GM12878 (cell line): ENCODE data around the gene HOXA1. TPM values are rescaled to one million over a fixed set of nuclear protein-coding genes. Genes with fewer than 3 reads are reported as not detected.

Experiments used
- ATAC-seq: fragments of 200-7000 bp; cut with Tn5 transposase; 3 replicates; pipeline ENCODE4 v1.9.1; 2020; ENCODE audit warnings: mild to moderate bottlenecking, moderate library complexity
- BruUV-seq: library from RNA; stranded (reverse); fragments of 400-500 nt; replicated peaks from 2 replicates; lab custom pipeline; 2021; lab: Mats Ljungman, UMichigan
- CTCF ChIA-PET: fragments of 300-600 bp; sonication (Branson Sonifier 250); formaldehyde crosslinking; extraction: SDS; loops from one replicate; lab custom pipeline; 2021; ENCODE audit warnings: inconsistent platforms; lab: Yijun Ruan, JAX
- POLR2A ChIA-PET: fragments of 350-600 bp; formaldehyde crosslinking; extraction: SDS; loops from one replicate; lab custom pipeline; 2021; ENCODE audit warnings: inconsistent platforms; lab: Charles Lee
- RAD21 ChIA-PET: fragments of 300-600 bp; sonication (Branson Sonifier 250); formaldehyde crosslinking; loops from one replicate; lab custom pipeline; 2023; ENCODE audit warnings: antibody characterized with exemption; ENCODE audit not compliant: unreplicated experiment; lab: Charles Lee
- SMC1A ChIA-PET: fragments of 300-600 bp; sonication (Branson Sonifier 250); formaldehyde crosslinking; loops from one replicate; lab custom pipeline; 2023; ENCODE audit not compliant: unreplicated experiment, uncharacterized antibody; lab: Charles Lee
- DNase-seq: peaks from one replicate; pipeline ENCODE4 v3.0.0-alpha.2; 2011; ENCODE audit warnings: low read depth, low spot score
- FAIRE-seq: peaks from 3 replicates; lab custom pipeline; 2011; peaks lifted over from hg19 to GRCh38; lab: Jason Lieb, UNC
- H2AFZ ChIP-seq: 2 replicates; pipeline ENCODE4 v1.6.0; 2011; ENCODE audit warnings: low read depth, low read length, control low read depth; ENCODE audit not compliant: control insufficient read depth
- H3K27ac ChIP-seq: 2 replicates; pipeline ENCODE4 v1.5.1; 2011; ENCODE audit warnings: control low read depth; ENCODE audit not compliant: control insufficient read depth, insufficient read depth
- H3K27me3 ChIP-seq, 2 experiments: replicated peaks in 1 of 2; 2 replicates each; pipeline versions ENCODE4 v1.6.0 to v1.6.1; 2011; ENCODE audit warnings: low read length in 1 of 2; ENCODE audit not compliant: control insufficient read depth in 2 of 2, insufficient read depth in 2 of 2
- H3K36me3 ChIP-seq, 2 experiments: 2 replicates each; pipeline ENCODE4 v1.5.1; 2011; ENCODE audit warnings: low read length in 1 of 2; ENCODE audit not compliant: control insufficient read depth in 2 of 2, insufficient read depth in 2 of 2
- H3K4me1 ChIP-seq: 2 replicates; pipeline ENCODE4 v1.6.1; 2011; ENCODE audit warnings: mild to moderate bottlenecking, low read length, moderate library complexity, mixed read lengths; ENCODE audit not compliant: control insufficient read depth, insufficient read depth
- H3K4me2 ChIP-seq: 2 replicates; pipeline ENCODE4 v1.6.0; 2011; ENCODE audit warnings: control low read depth; ENCODE audit not compliant: control insufficient read depth, insufficient read depth
- H3K4me3 ChIP-seq: fragments of 200-600 bp; sonication (generic); 2 replicates; pipeline ENCODE4 v1.5.1; 2016
- H3K79me2 ChIP-seq: 2 replicates; pipeline ENCODE4 v1.6.0; 2011; ENCODE audit warnings: low read length; ENCODE audit not compliant: control insufficient read depth, insufficient read depth
- H3K9ac ChIP-seq: 2 replicates; pipeline ENCODE4 v1.8.0; 2011; ENCODE audit warnings: low read length, control low read depth, mixed read lengths; ENCODE audit not compliant: control insufficient read depth, insufficient read depth
- H3K9me3 ChIP-seq: replicated peaks from 3 replicates; pipeline ENCODE4 v1.5.1; 2011; ENCODE audit warnings: mild to moderate bottlenecking, low read length; ENCODE audit not compliant: control insufficient read depth, insufficient read depth
- H4K20me1 ChIP-seq: 2 replicates; pipeline ENCODE4 v1.6.0; 2011; ENCODE audit not compliant: control insufficient read depth, insufficient read depth
- DPF2 ChIP-seq: fragments of 450-650 bp; IDR thresholded peaks from 2 replicates; pipeline ENCODE4 v1.6.1; 2017; ENCODE audit warnings: mild to moderate bottlenecking
- GATAD2B ChIP-seq: fragments of 450-650 bp; conservative IDR thresholded peaks from 2 replicates; pipeline ENCODE4 v1.6.1; 2017; ENCODE audit warnings: low read depth, mild to moderate bottlenecking, moderate library complexity
- IKZF1 ChIP-seq: fragments of 450-650 bp; conservative IDR thresholded peaks from 2 replicates; pipeline ENCODE4 v1.6.1; 2017; ENCODE audit warnings: antibody characterized with exemption, mild to moderate bottlenecking
- MTA2 ChIP-seq: fragments of 450-650 bp; IDR thresholded peaks from 2 replicates; pipeline ENCODE4 v1.6.1; 2016; ENCODE audit warnings: low read depth, mild to moderate bottlenecking, moderate library complexity
- POLR2AphosphoS5 ChIP-seq: IDR thresholded peaks from 2 replicates; pipeline ENCODE4 v1.6.1; 2011; ENCODE audit warnings: mild to moderate bottlenecking, low read length, inconsistent platforms
- RBBP5 ChIP-seq: fragments of 200-600 bp; sonication (generic); conservative IDR thresholded peaks from 2 replicates; pipeline ENCODE4 v1.6.1; 2016
- RUNX3 ChIP-seq: IDR thresholded peaks from 2 replicates; pipeline ENCODE4 v1.6.1; 2012; ENCODE audit warnings: low read length, inconsistent platforms
- SMARCA5 ChIP-seq: fragments of 450-650 bp; IDR thresholded peaks from 2 replicates; pipeline ENCODE4 v1.6.1; 2017; ENCODE audit warnings: mild to moderate bottlenecking
- STAT3 ChIP-seq: IDR thresholded peaks from 2 replicates; pipeline ENCODE4 v1.6.1; 2011; ENCODE audit warnings: low read depth, low read length, improper control_type of control experiment
- WGBS: methylation state at CpG from one replicate; pipeline ENCODE4 v1.1.6; 2016; ENCODE audit warnings: low lambda C conversion rate; ENCODE audit not compliant: insufficient replicate concordance, insufficient coverage; ENCODE audit errors: missing lambda C conversion rate; 5-methylcytosine and 5-hydroxymethylcytosine counted together
- in situ Hi-C: fragments of 300-500 bp; cut with MboI; formaldehyde crosslinking; loops from 9 replicates; pipeline ENCODE4 v1.14.3; 2018; ENCODE audit warnings: mixed read lengths
- intact Hi-C: fragments of 100-400 bp; cut with micrococcal nuclease; formaldehyde crosslinking; loops from one replicate; pipeline ENCODE4 v1.14.2; 2022; ENCODE audit not compliant: unreplicated experiment
- polyA plus RNA-seq, 11 experiments: library from polyadenylated mRNA; depleted of rRNA in 4 of 11; unstranded in 6 of 11; stranded (reverse) in 5 of 11; fragments of >200 nt; fragmentation: Nextera tagmentation in 4 of 11; fragmentation: Illumina TruSeq in 1 of 11; extraction: Ambion mirVana in 4 of 11; extraction: Trizol in 1 of 11; gene quantifications; 1 replicate in 1 of 11; 2 replicates in 10 of 11; pipeline versions ENCODE4 v1.2.1 to v1.2.3, GENCODE V29; 2011 to 2016; ENCODE audit warnings: inconsistent platforms in 2 of 11, missing spikeins in 2 of 11, low read depth in 1 of 11
- total RNA-seq, 4 experiments: library from RNA; depleted of rRNA in 3 of 4; stranded (reverse); fragments of >200 nt in 3 of 4; fragmentation: Illumina TruSeq in 1 of 4; extraction: Trizol in 1 of 4; gene quantifications; 2 replicates each; pipeline versions ENCODE4 v1.2.1 to v1.2.3, GENCODE V29; 2013 to 2021
- TF ChIP-seq, protein P1 (sequence below): fragments of 450-650 bp; IDR thresholded peaks from 2 replicates; pipeline ENCODE4 v1.6.1; 2017; ENCODE audit warnings: antibody characterized with exemption, mild to moderate bottlenecking, moderate library complexity
- TF ChIP-seq, protein P2 (sequence below): fragments of 450-650 bp; IDR thresholded peaks from 2 replicates; pipeline ENCODE4 v1.6.1; 2017; ENCODE audit warnings: mild to moderate bottlenecking, moderate library complexity

The HOXA1 gene
- total and polyA plus RNA-seq, 10 of the 15 experiments (the other 5 are each of a cell fraction or from before 2014, with no cell fraction given), result 0.06 to 1.7 (median 0.18) TPM; not detected in 3

DNA sequence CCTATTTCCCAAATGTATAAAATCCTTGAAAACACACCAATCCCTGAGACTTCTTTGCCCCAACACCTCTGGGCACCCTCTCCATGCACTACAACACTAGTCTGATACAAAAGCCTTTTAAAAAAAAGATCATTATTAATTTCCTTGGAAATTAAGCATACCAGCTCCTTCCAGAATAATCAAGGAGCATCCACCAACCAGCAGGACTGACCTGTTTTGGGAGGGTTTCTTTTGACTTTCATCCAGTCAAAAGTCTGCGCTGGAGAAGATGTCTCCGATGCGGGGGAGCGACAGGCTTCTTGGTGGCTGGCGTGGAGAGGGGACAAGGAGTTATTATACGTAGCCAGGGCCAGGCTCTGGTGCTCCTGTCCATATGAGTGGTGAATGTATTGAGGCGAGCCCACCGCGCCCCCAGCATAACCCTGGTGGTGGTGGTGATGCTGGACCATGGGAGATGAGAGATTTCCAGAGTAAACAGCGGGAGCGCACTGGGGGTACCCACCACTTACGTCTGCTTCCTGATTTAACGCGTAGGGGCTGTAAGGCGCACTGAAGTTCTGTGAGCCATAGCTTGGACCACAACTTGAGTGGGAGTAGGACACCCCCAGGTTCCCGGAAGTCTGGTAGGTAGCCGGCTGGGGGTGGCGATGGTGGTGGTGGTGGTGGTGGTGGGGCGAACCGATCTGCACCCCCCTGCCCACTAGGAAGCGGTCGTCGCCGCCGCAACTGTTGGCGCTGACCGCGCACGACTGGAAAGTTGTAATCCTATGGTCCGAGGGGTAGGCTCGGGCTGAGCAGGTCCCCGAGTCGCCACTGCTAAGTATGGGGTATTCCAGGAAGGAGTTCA, 527 bp downstream of the HOXA1 start:
- ATAC-seq (peak; percentile 7), FAIRE-seq (no peak), DNase-seq (no peak)
- H3K36me3 ChIP-seq, result no peaks in the 10 kb centered on the region
- intact Hi-C loops, result no loop called here
- H3K9ac ChIP-seq, result no peak overlapping the region
- BruUV-seq, result TSS peak; percentile 71
- peaks cover 0 to 10% of the 10 kb centered on the region in 2 experiments; a peak in 3 of 4 replicates for H3K27me3 ChIP-seq
- H3K4me3 ChIP-seq, result peak overlapping the region; percentile 92; the same call in 1 of the 2 replicates
- SMC1A ChIA-PET, result interaction anchor here (0.9 to 7.9 kb wide), 4 partner anchors 13 to 745 kb away, joined by 3 to 110 read pairs (median 6); no protein-coding TSS in a partner anchor
- 17% methylated on average over 33 of the region's 33 CpGs for WGBS
- RAD21 ChIA-PET, result interaction anchor here (0.6 to 3.7 kb wide), 7 partner anchors 12 to 229 kb away, joined by 3 to 24 read pairs (median 5); no protein-coding TSS in a partner anchor
- peak overlapping the region; percentile 94 for H3K4me2 ChIP-seq
- in situ Hi-C loops, result no loop called here
- CTCF ChIA-PET, result interaction anchor here (1.1 to 3.4 kb wide), 3 partner anchors 12 to 58 kb away, joined by 3 to 18 read pairs (median 10); no protein-coding TSS in a partner anchor
- no peaks in the 10 kb centered on the region for H3K79me2 ChIP-seq
- POLR2A ChIA-PET, result interaction anchor here (1.1 to 2.5 kb wide), 4 partner anchors 11 to 232 kb away, joined by 5 to 15 read pairs (median 10); partner anchors contain the start of gene SKAP2
- peaks cover 6% of the 10 kb centered on the region for H3K4me1 ChIP-seq
- H4K20me1 ChIP-seq, result no peaks in the 10 kb centered on the region
- H3K9me3 ChIP-seq, result no peaks in the 10 kb centered on the region
- no peak overlapping the region for H3K27ac ChIP-seq
- TF ChIP-seq, protein P1, sequence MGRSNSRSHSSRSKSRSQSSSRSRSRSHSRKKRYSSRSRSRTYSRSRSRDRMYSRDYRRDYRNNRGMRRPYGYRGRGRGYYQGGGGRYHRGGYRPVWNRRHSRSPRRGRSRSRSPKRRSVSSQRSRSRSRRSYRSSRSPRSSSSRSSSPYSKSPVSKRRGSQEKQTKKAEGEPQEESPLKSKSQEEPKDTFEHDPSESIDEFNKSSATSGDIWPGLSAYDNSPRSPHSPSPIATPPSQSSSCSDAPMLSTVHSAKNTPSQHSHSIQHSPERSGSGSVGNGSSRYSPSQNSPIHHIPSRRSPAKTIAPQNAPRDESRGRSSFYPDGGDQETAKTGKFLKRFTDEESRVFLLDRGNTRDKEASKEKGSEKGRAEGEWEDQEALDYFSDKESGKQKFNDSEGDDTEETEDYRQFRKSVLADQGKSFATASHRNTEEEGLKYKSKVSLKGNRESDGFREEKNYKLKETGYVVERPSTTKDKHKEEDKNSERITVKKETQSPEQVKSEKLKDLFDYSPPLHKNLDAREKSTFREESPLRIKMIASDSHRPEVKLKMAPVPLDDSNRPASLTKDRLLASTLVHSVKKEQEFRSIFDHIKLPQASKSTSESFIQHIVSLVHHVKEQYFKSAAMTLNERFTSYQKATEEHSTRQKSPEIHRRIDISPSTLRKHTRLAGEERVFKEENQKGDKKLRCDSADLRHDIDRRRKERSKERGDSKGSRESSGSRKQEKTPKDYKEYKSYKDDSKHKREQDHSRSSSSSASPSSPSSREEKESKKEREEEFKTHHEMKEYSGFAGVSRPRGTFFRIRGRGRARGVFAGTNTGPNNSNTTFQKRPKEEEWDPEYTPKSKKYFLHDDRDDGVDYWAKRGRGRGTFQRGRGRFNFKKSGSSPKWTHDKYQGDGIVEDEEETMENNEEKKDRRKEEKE, result no peak
- no peak for TF ChIP-seq POLR2AphosphoS5
- no peak for TF ChIP-seq STAT3
- 0 out of 2 replicates have a peak, but pooled peaks have one; percentile 14 for TF ChIP-seq RUNX3
- 0 out of 2 replicates have a peak, but pooled peaks have one; percentile 46 for TF ChIP-seq IKZF1
- peak; percentile 43; the same call in 1 of the 2 replicates for TF ChIP-seq GATAD2B
- TF ChIP-seq RBBP5, result no peak
- peak; percentile 36; the same call in 1 of the 2 replicates for TF ChIP-seq MTA2
- TF ChIP-seq, protein P2, sequence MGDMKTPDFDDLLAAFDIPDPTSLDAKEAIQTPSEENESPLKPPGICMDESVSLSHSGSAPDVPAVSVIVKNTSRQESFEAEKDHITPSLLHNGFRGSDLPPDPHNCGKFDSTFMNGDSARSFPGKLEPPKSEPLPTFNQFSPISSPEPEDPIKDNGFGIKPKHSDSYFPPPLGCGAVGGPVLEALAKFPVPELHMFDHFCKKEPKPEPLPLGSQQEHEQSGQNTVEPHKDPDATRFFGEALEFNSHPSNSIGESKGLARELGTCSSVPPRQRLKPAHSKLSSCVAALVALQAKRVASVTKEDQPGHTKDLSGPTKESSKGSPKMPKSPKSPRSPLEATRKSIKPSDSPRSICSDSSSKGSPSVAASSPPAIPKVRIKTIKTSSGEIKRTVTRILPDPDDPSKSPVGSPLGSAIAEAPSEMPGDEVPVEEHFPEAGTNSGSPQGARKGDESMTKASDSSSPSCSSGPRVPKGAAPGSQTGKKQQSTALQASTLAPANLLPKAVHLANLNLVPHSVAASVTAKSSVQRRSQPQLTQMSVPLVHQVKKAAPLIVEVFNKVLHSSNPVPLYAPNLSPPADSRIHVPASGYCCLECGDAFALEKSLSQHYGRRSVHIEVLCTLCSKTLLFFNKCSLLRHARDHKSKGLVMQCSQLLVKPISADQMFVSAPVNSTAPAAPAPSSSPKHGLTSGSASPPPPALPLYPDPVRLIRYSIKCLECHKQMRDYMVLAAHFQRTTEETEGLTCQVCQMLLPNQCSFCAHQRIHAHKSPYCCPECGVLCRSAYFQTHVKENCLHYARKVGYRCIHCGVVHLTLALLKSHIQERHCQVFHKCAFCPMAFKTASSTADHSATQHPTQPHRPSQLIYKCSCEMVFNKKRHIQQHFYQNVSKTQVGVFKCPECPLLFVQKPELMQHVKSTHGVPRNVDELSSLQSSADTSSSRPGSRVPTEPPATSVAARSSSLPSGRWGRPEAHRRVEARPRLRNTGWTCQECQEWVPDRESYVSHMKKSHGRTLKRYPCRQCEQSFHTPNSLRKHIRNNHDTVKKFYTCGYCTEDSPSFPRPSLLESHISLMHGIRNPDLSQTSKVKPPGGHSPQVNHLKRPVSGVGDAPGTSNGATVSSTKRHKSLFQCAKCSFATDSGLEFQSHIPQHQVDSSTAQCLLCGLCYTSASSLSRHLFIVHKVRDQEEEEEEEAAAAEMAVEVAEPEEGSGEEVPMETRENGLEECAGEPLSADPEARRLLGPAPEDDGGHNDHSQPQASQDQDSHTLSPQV, result no peak
- TF ChIP-seq DPF2, result peak; percentile 84
- peak; percentile 27; the same call in 1 of the 2 replicates for TF ChIP-seq SMARCA5
- H2AFZ ChIP-seq, result peak overlapping the region; percentile 82
